Activated CD4-positive, alpha-beta memory T cell treated with anti-CD3 and anti-CD28 coated beads for 36 hours (primary cell): ENCODE results near the gene OPRD1. TPM values are rescaled to one million over a fixed set of nuclear protein-coding genes. Genes with fewer than 3 reads are reported as not detected.
"Not testable (repeated sequence)": the region's sequence is repeated elsewhere in the genome, so short reads cannot be mapped to it uniquely, and the experiment has no call there.

Source experiments
- CTCF ChIA-PET: fragments of 350-600 bp; sonication (Branson Sonifier 250); formaldehyde crosslinking; loops from one replicate; lab custom pipeline; 2021; ENCODE audit warnings: antibody characterized with exemption, inconsistent platforms; lab: Charles Lee
- POLR2A ChIA-PET: fragments of 350-600 bp; sonication (Branson Sonifier 250); formaldehyde crosslinking; loops from one replicate; lab custom pipeline; 2021; ENCODE audit warnings: antibody characterized with exemption; lab: Charles Lee
- DNase-seq: peaks from one replicate; pipeline ENCODE4 v3.0.0-alpha.2; 2020
- H3K27ac Mint-ChIP-seq: one replicate; pipeline ENCODE4 v1.8.0; 2021; ENCODE audit warnings: mixed read lengths
- H3K27me3 Mint-ChIP-seq: one replicate; pipeline ENCODE4 v1.8.0; 2021; ENCODE audit warnings: mixed read lengths
- H3K36me3 Mint-ChIP-seq: one replicate; pipeline ENCODE4 v1.8.0; 2021; ENCODE audit warnings: mixed read lengths
- H3K4me1 Mint-ChIP-seq: one replicate; pipeline ENCODE4 v1.8.0; 2021; ENCODE audit warnings: low read depth, mixed read lengths
- H3K4me3 Mint-ChIP-seq: one replicate; pipeline ENCODE4 v1.8.0; 2021; ENCODE audit warnings: mild to moderate bottlenecking, mixed read lengths
- H3K9me3 Mint-ChIP-seq: one replicate; pipeline ENCODE4 v1.8.0; 2021; ENCODE audit warnings: mixed read lengths
- intact Hi-C: fragments of 100-400 bp; cut with micrococcal nuclease; formaldehyde crosslinking; loops from one replicate; pipeline ENCODE4 v1.15.1; 2023
- total RNA-seq, 2 experiments: library from RNA; stranded (reverse); gene quantifications; one replicate each; pipeline ENCODE4 v1.2.3, GENCODE V29; 2021

OPRD1 gene
- total RNA-seq = not detected

- no peak for DNase-seq
- H3K27me3 Mint-ChIP-seq = peaks cover 55% of the 10 kb centered on the region
- H3K4me3 Mint-ChIP-seq = no peak within 1 kb of the TSS
- no peaks in the 10 kb centered on the region for H3K36me3 Mint-ChIP-seq
- ChIA-PET POLR2A (interaction anchor here (0.5 kb wide), 1 partner anchor 355 kb away, joined by 3 read pairs; no protein-coding TSS in a partner anchor), CTCF (no interaction called here)
- H3K27ac Mint-ChIP-seq = no peak within 1 kb of the TSS
- no peaks in the 10 kb centered on the region for H3K9me3 Mint-ChIP-seq
- H3K4me1 Mint-ChIP-seq = peaks cover 3% of the 10 kb centered on the region
- intact Hi-C loops = no loop called here
Observed at GRCh38 chr1:28811766-28812668, at the start of gene OPRD1. TSS of gene OPRD1 (plus strand) at chr1:28812170. CDS start at chr1:28812384, 214 bp downstream.

GRCh38 chr1:28766532-28767183 lies 45.3 kb upstream of the OPRD1 start:
- Mint-ChIP-seq H3K27ac (no peak overlapping the region), H3K27me3 (no peaks in the 10 kb centered on the region), H3K9me3 (no peaks in the 10 kb centered on the region), H3K36me3 (peaks cover 24% of the 10 kb centered on the region), H3K4me1 (peaks cover 11% of the 10 kb centered on the region), H3K4me3 (no peak overlapping the region)
- CTCF ChIA-PET = interaction anchor here (0.7 kb wide), 1 partner anchor 247 kb away, joined by 3 read pairs; no protein-coding TSS in a partner anchor
- intact Hi-C loops = no loop called here
- POLR2A ChIA-PET = no interaction called here
- no peak for DNase-seq

- peaks cover 19% of the 10 kb centered on the region for H3K36me3 Mint-ChIP-seq
- peaks cover 8% of the 10 kb centered on the region for H3K4me1 Mint-ChIP-seq
- DNase-seq = no peak
- ChIA-PET POLR2A (no interaction called here), CTCF (interaction anchor here (0.6 to 1.1 kb wide), 3 partner anchors 106 to 836 kb away, joined by 3 to 5 read pairs (median 4); partner anchors contain the start of gene SMPDL3B)
- H3K27ac Mint-ChIP-seq = no peak overlapping the region
- intact Hi-C loops = no loop called here
- H3K9me3 Mint-ChIP-seq = no peaks in the 10 kb centered on the region
- H3K4me3 Mint-ChIP-seq = no peak overlapping the region
- H3K27me3 Mint-ChIP-seq = no peaks in the 10 kb centered on the region
Observed at GRCh38 chr1:28770601-28771165, 41.3 kb upstream of the OPRD1 start.

GRCh38 chr1:28771921-28772320 lies 40.0 kb upstream of the OPRD1 start:
- DNase-seq, intact Hi-C loops, POLR2A ChIA-PET, H3K27me3 Mint-ChIP-seq, H3K27ac Mint-ChIP-seq, H3K4me3 Mint-ChIP-seq, H3K9me3 Mint-ChIP-seq, H3K4me1 Mint-ChIP-seq: not testable (repeated sequence)
- CTCF ChIA-PET = interaction anchor here (1.5 kb wide), 1 partner anchor 9 kb away, joined by 4 read pairs; no protein-coding TSS in a partner anchor
- peaks cover 15% of the 10 kb centered on the region for H3K36me3 Mint-ChIP-seq

- Mint-ChIP-seq H3K27me3 (no peaks in the 10 kb centered on the region), H3K36me3 (peaks cover 14% of the 10 kb centered on the region), H3K27ac (no peak overlapping the region), H3K4me1 (peaks cover 4% of the 10 kb centered on the region), H3K9me3 (no peaks in the 10 kb centered on the region), H3K4me3 (no peak overlapping the region)
- ChIA-PET POLR2A (interaction anchor here (1.1 kb wide), 1 partner anchor 36 kb away, joined by 4 read pairs; the partner anchor contains the start of gene YTHDF2), CTCF (interaction anchor here (1.0 to 3.0 kb wide), 3 partner anchors 10 to 132 kb away, joined by 4 to 24 read pairs (median 4); no protein-coding TSS in a partner anchor)
- intact Hi-C loops = no loop called here
- DNase-seq = no peak
Observed at GRCh38 chr1:28773105-28773504, 38.9 kb upstream of the OPRD1 start.

- POLR2A ChIA-PET = interaction anchor here (0.6 to 1.7 kb wide), 6 partner anchors 21 to 406 kb away, joined by 3 to 9 read pairs (median 4); partner anchors contain the start of genes SRSF4 and YTHDF2
Observed at GRCh38 chr1:28775121-28775942, 36.6 kb upstream of the OPRD1 start.

GRCh38 chr1:28776341-28776740 lies 35.6 kb upstream of the OPRD1 start:
- Mint-ChIP-seq H3K4me1 (peaks cover 4% of the 10 kb centered on the region), H3K27me3 (no peaks in the 10 kb centered on the region), H3K36me3 (no peaks in the 10 kb centered on the region), H3K4me3 (no peak overlapping the region), H3K9me3 (no peaks in the 10 kb centered on the region), H3K27ac (no peak overlapping the region)
- DNase-seq = no peak
- CTCF ChIA-PET = interaction anchor here (0.6 to 3.0 kb wide), 5 partner anchors 8 to 101 kb away, joined by 3 to 26 read pairs (median 6); partner anchors contain the start of gene YTHDF2
- intact Hi-C loops = no loop called here
- POLR2A ChIA-PET = interaction anchor here (1.3 kb wide), 1 partner anchor 24 kb away, joined by 3 read pairs; no protein-coding TSS in a partner anchor

More at GRCh38 chr1:28775121-28775942, 36.6 kb upstream of the OPRD1 start:
- peak; percentile 79 for DNase-seq
- intact Hi-C loops = no loop called here
- no peaks in the 10 kb centered on the region for H3K9me3 Mint-ChIP-seq
- peaks cover 4% of the 10 kb centered on the region for H3K4me1 Mint-ChIP-seq
- no peaks in the 10 kb centered on the region for H3K27me3 Mint-ChIP-seq
- peak overlapping the region; percentile 68 for H3K4me3 Mint-ChIP-seq
- H3K27ac Mint-ChIP-seq = no peak overlapping the region
- no peaks in the 10 kb centered on the region for H3K36me3 Mint-ChIP-seq
- CTCF ChIA-PET = interaction anchor here (0.6 to 3.0 kb wide), 14 partner anchors 9 to 427 kb away, joined by 3 to 26 read pairs (median 3); partner anchors contain the start of gene YTHDF2

GRCh38 chr1:28778021-28778420 lies 33.9 kb upstream of the OPRD1 start:
- intact Hi-C loops = no loop called here
- Mint-ChIP-seq H3K9me3 (no peaks in the 10 kb centered on the region), H3K4me3 (no peak overlapping the region), H3K27ac (no peak overlapping the region), H3K36me3 (no peaks in the 10 kb centered on the region), H3K4me1 (peaks cover 4% of the 10 kb centered on the region), H3K27me3 (no peaks in the 10 kb centered on the region)
- POLR2A ChIA-PET = no interaction called here
- CTCF ChIA-PET = interaction anchor here (1.3 kb wide), 1 partner anchor 104 kb away, joined by 3 read pairs; no protein-coding TSS in a partner anchor
- DNase-seq = no peak

GRCh38 chr1:28779751-28780408 lies 32.1 kb upstream of the OPRD1 start:
- ChIA-PET CTCF (interaction anchor here (1.7 kb wide), 1 partner anchor 97 kb away, joined by 4 read pairs; no protein-coding TSS in a partner anchor), POLR2A (no interaction called here)
- intact Hi-C loops = loop anchor here (10.0 kb wide), 2 partner anchors 255 to 425 kb away; no protein-coding TSS in a partner anchor
- Mint-ChIP-seq H3K4me3 (no peak overlapping the region), H3K36me3 (no peaks in the 10 kb centered on the region), H3K4me1 (peaks cover 2% of the 10 kb centered on the region), H3K27me3 (no peaks in the 10 kb centered on the region), H3K9me3 (no peaks in the 10 kb centered on the region), H3K27ac (no peak overlapping the region)
- no peak for DNase-seq

GRCh38 chr1:28781305-28781704 lies 30.7 kb upstream of the OPRD1 start:
- Mint-ChIP-seq H3K9me3 (no peaks in the 10 kb centered on the region), H3K27ac (no peak overlapping the region), H3K27me3 (peaks cover 1% of the 10 kb centered on the region), H3K4me1 (peaks cover 7% of the 10 kb centered on the region), H3K4me3 (no peak overlapping the region), H3K36me3 (no peaks in the 10 kb centered on the region)
- no peak for DNase-seq
- intact Hi-C loops = loop anchor here (10.0 kb wide), 2 partner anchors 253 to 423 kb away; no protein-coding TSS in a partner anchor
- POLR2A ChIA-PET = no interaction called here
- CTCF ChIA-PET = interaction anchor here (7.9 kb wide), 1 partner anchor 95 kb away, joined by 205 read pairs; no protein-coding TSS in a partner anchor
